Neural progenitor cell (in vitro differentiated cells): ENCODE data around the gene TRIM32.

Experiments used
- CTCF ChIP-seq: fragments of 200-600 bp; sonication (generic); IDR thresholded peaks from 2 replicates; pipeline ENCODE4 v1.5.1; 2017; ENCODE audit warnings: antibody characterized with exemption, mild to moderate bottlenecking
- EZH2 ChIP-seq: fragments of 200-600 bp; sonication (generic); IDR thresholded peaks from 2 replicates; pipeline ENCODE4 v1.6.1; 2017; ENCODE audit warnings: antibody characterized with exemption, mild to moderate bottlenecking, moderate library complexity

GRCh38 chr9:116700882-116701865 is 14.1 kb downstream of the TRIM32 start:
- TF ChIP-seq EZH2 (no peak), CTCF (no peak)
